IPS-NIHi7 (cell line): Measurements from ENCODE around the gene TRIM62.

Experiments
- DNase-seq: peaks from one replicate; pipeline ENCODE4 v3.0.0; 2012; ENCODE audit warnings: mixed read lengths; ENCODE audit errors: extremely low spot score

Gene TRIM62

GRCh38 chr1:33180911-33181890, 642 bp downstream of the TRIM62 start:
- peak; percentile 99 for DNase-seq

GRCh38 chr1:33180226-33180910, 1.5 kb downstream of the TRIM62 start:
- DNase-seq = no peak

- no peak for DNase-seq
Observed at GRCh38 chr1:33178836-33179439, 2.9 kb downstream of the TRIM62 start.

GRCh38 chr1:33177996-33178540, 3.8 kb downstream of the TRIM62 start:
- no peak for DNase-seq

GRCh38 chr1:33176887-33177286, 5.0 kb downstream of the TRIM62 start:
- DNase-seq = no peak

GRCh38 chr1:33176362-33176850, 5.4 kb downstream of the TRIM62 start:
- no peak for DNase-seq

- DNase-seq = no peak
Observed at GRCh38 chr1:33175865-33176264, 6.0 kb downstream of the TRIM62 start.

GRCh38 chr1:33173091-33173490, 8.8 kb downstream of the TRIM62 start:
- DNase-seq = no peak

GRCh38 chr1:33171977-33172813, 9.6 kb downstream of the TRIM62 start:
- no peak for DNase-seq

GRCh38 chr1:33170351-33171274, 11.2 kb downstream of the TRIM62 start:
- DNase-seq = no peak

- DNase-seq = no peak
Observed at GRCh38 chr1:33169290-33170055, 12.4 kb downstream of the TRIM62 start.

GRCh38 chr1:33168556-33169289, 13.1 kb downstream of the TRIM62 start:
- no peak for DNase-seq

- DNase-seq = no peak
Observed at GRCh38 chr1:33167650-33168447, 14.0 kb downstream of the TRIM62 start.

GRCh38 chr1:33165809-33166208, 16.0 kb downstream of the TRIM62 start:
- no peak for DNase-seq

- peak; percentile 90 for DNase-seq
Observed at GRCh38 chr1:33165209-33165608, 16.6 kb downstream of the TRIM62 start.

- DNase-seq = peak; percentile 61
Observed at GRCh38 chr1:33163621-33164519, 18.0 kb downstream of the TRIM62 start.

GRCh38 chr1:33162141-33162540, 19.7 kb downstream of the TRIM62 start:
- no peak for DNase-seq
